MM.1S (cell line): ENCODE data around the gene TAB2.

Experiments
- CTCF ChIP-seq: fragments of 300-600 bp; sonication (generic); IDR thresholded peaks from 2 replicates; pipeline ENCODE4 v1.5.1; 2016; ENCODE audit warnings: antibody characterized with exemption, low read length, mixed read lengths
- EZH2phosphoT487 ChIP-seq: fragments of 300-600 bp; sonication (generic); IDR thresholded peaks from 2 replicates; pipeline ENCODE4 v1.6.1; 2018; ENCODE audit warnings: antibody characterized with exemption, low read length

DNA sequence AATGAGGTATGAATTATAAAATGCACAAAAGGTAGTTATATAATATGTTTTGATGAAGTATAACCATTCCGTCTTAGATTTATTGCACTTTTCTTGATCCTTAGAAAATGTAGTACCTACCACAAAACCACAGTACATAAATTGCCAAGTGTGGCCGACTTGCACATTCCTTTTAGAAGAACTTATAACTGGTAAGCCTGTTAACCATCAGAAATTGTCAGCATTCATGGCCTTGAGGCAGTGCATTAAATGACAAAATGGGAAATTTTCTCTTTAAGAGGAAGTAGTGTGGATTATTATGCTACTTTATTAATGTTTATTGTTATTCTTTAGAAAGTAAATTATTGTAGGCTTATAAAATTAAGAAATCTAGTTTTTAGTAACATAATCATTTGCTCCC lies 29.6 kb downstream of the TAB2 start:
- TF ChIP-seq CTCF (no peak), EZH2phosphoT487 (no peak)
